Liver (tissue), 9 donors: ENCODE results near the gene ACTR1A. TPM values are rescaled to one million over a fixed set of nuclear protein-coding genes. Genes with fewer than 3 reads are reported as not detected.

Source experiments
- DNase-seq: peaks from one replicate; pipeline ENCODE4 v3.0.0-alpha.2; 2017; ENCODE audit warnings: low spot score
- H3K27ac ChIP-seq, 2 donors: one replicate each; pipeline ENCODE4 v1.7.0; 2013; ENCODE audit warnings: inconsistent platforms in 2 of 2, low read length in 2 of 2, control low read depth in 1 of 2, low read depth in 1 of 2, mild to moderate bottlenecking in 1 of 2
- H3K27me3 ChIP-seq, 4 donors: one replicate each; pipeline versions ENCODE4 v1.6.1 to v1.7.0; 2013; ENCODE audit warnings: low read length in 3 of 4, inconsistent platforms in 1 of 4, mild to moderate bottlenecking in 1 of 4, moderate library complexity in 1 of 4; ENCODE audit not compliant: control insufficient read depth in 4 of 4, insufficient read depth in 4 of 4
- H3K36me3 ChIP-seq, 4 donors: one replicate each; pipeline versions ENCODE4 v1.6.1 to v1.7.0; 2013; ENCODE audit warnings: low read length in 3 of 4, mild to moderate bottlenecking in 3 of 4, low read depth in 1 of 4, moderate library complexity in 1 of 4; ENCODE audit not compliant: control insufficient read depth in 4 of 4, insufficient read depth in 3 of 4
- H3K4me1 ChIP-seq, 4 donors: one replicate each; pipeline versions ENCODE4 v1.6.1 to v1.7.0; 2013; ENCODE audit warnings: low read length in 3 of 4, mild to moderate bottlenecking in 3 of 4, moderate library complexity in 1 of 4; ENCODE audit not compliant: control insufficient read depth in 4 of 4, insufficient read depth in 4 of 4
- H3K4me3 ChIP-seq, 3 donors: one replicate each; pipeline versions ENCODE4 v1.6.1 to v1.7.0; 2013; ENCODE audit warnings: low read length in 3 of 3, control low read depth in 1 of 3, low read depth in 1 of 3, mild to moderate bottlenecking in 1 of 3
- H3K9ac ChIP-seq, 2 donors: one replicate each; pipeline ENCODE4 v1.7.0; 2013; ENCODE audit warnings: low read length in 2 of 2, mild to moderate bottlenecking in 2 of 2, moderate library complexity in 2 of 2, control low read depth in 1 of 2, low read depth in 1 of 2
- H3K9me3 ChIP-seq, 4 donors: one replicate each; pipeline versions ENCODE4 v1.6.1 to v1.7.0; 2013; ENCODE audit warnings: low read length in 3 of 4; ENCODE audit not compliant: control insufficient read depth in 4 of 4
- EGR1 ChIP-seq, 2 donors: IDR thresholded peaks; 2 replicates each; pipeline ENCODE4 v1.6.1; 2016 to 2018; ENCODE audit warnings: antibody characterized with exemption in 2 of 2, low read depth in 2 of 2
- FOXA2 ChIP-seq: IDR thresholded peaks from 2 replicates; pipeline ENCODE4 v1.6.1; 2016; ENCODE audit warnings: antibody characterized with exemption
- GABPA ChIP-seq, 2 donors: IDR thresholded peaks in 1 of 2; conservative IDR thresholded peaks in 1 of 2; 2 replicates each; pipeline ENCODE4 v1.6.1; 2016; ENCODE audit warnings: antibody characterized with exemption in 2 of 2, mild to moderate bottlenecking in 1 of 2, moderate library complexity in 1 of 2
- HNF4G ChIP-seq: IDR thresholded peaks from 2 replicates; pipeline ENCODE4 v1.6.1; 2016; ENCODE audit warnings: antibody characterized with exemption
- JUND ChIP-seq, 2 donors: IDR thresholded peaks; 2 replicates each; pipeline ENCODE4 v1.6.1; 2016; ENCODE audit warnings: antibody characterized with exemption in 2 of 2
- NR2F2 ChIP-seq: IDR thresholded peaks from 2 replicates; pipeline ENCODE4 v1.6.1; 2016; ENCODE audit warnings: antibody characterized with exemption
- RAD21 ChIP-seq, 2 donors: IDR thresholded peaks; 2 replicates each; pipeline ENCODE4 v1.6.1; 2016; ENCODE audit warnings: antibody characterized with exemption in 2 of 2, mild to moderate bottlenecking in 2 of 2
- RXRA ChIP-seq, 2 donors: IDR thresholded peaks; 2 replicates each; pipeline ENCODE4 v1.6.1; 2017 to 2018; ENCODE audit warnings: antibody characterized with exemption in 2 of 2, mild to moderate bottlenecking in 1 of 2
- SP1 ChIP-seq: IDR thresholded peaks from 2 replicates; pipeline ENCODE4 v1.6.1; 2018; ENCODE audit warnings: antibody characterized with exemption, mild to moderate bottlenecking
- TAF1 ChIP-seq: conservative IDR thresholded peaks from 2 replicates; pipeline ENCODE4 v1.6.1; 2016; ENCODE audit warnings: antibody characterized with exemption, mild to moderate bottlenecking
- YY1 ChIP-seq: IDR thresholded peaks from 2 replicates; pipeline ENCODE4 v1.6.1; 2016; ENCODE audit warnings: antibody characterized with exemption, mild to moderate bottlenecking
- WGBS: extraction: QIAGEN DNeasy Blood & Tissue Kit; methylation state at CpG from one replicate; pipeline ENCODE4 v1.1.7; 2013; 5-methylcytosine and 5-hydroxymethylcytosine counted together
- polyA plus RNA-seq, 2 donors: library from polyadenylated mRNA; stranded (reverse) in 1 of 2; unstranded in 1 of 2; fragments of 200-250 nt in 1 of 2; fragments of >200 nt in 1 of 2; fragmentation: Nextera tagmentation in 1 of 2; extraction: Ambion mirVana in 1 of 2; gene quantifications; one replicate each; pipeline versions ENCODE4 v1.2.1 to v1.2.3, GENCODE V29; 2013 to 2015
- total RNA-seq, 2 donors: library from RNA; depleted of rRNA; stranded (reverse); fragments of >200 nt; gene quantifications; one replicate each; pipeline ENCODE4 v1.2.3, GENCODE V29; 2014
- TF ChIP-seq, protein P1 (sequence below): IDR thresholded peaks from 2 replicates; pipeline ENCODE4 v1.6.1; 2016; ENCODE audit warnings: antibody characterized with exemption
- TF ChIP-seq, protein P2 (sequence below): fragments of 150-350 bp; IDR thresholded peaks from 2 replicates; pipeline ENCODE4 v1.5.1; 2017; ENCODE audit warnings: improper control_type of control experiment, low read depth, low read length; ENCODE audit not compliant: missing input control
- TF ChIP-seq, protein P3 (sequence below): IDR thresholded peaks from 2 replicates; pipeline ENCODE4 v1.6.1; 2016; ENCODE audit warnings: antibody characterized with exemption
- TF ChIP-seq, protein P4 (sequence below): IDR thresholded peaks from 2 replicates; pipeline ENCODE4 v1.6.1; 2016; ENCODE audit warnings: antibody characterized with exemption
- TF ChIP-seq, protein P5 (sequence below): IDR thresholded peaks from 2 replicates; pipeline ENCODE4 v1.6.1; 2016; ENCODE audit warnings: antibody characterized with exemption, mild to moderate bottlenecking
- donor health status: healthy.
- donor health status: healthy.
- donor health status: healthy.
- donor health status: healthy.
- donor health status: healthy.

Gene ACTR1A
- total and polyA plus RNA-seq, 4 donors = 24.5 to 51.9 (median 35.3) TPM

DNA sequence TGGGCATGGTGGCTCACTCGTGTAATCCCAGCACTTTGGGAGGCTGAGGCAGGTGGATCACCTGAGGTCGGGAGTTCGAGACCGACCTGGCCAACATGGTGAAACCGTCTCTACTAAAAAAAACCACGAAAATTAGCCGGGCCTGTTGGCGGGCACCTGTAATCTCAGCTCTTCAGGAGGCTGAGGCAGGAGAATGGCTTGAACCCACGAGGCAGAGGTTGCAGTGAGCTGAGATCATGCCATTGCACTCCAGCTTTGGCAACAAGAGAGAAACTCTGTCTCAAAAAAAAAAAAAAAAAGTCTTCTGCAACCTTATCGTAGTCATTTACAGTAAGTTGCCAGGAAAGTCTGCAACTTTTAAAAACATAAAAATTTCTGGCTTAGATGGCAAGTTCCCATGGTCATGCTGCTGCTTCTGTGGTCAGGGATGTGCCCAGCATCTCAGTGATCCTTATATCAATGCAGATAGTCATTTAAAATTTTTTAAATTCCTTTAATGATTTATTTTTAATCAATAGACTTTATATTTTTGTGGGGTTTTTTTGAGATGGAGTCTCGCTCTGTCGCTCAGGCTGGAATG lies 16.8 kb upstream of the ACTR1A start:
- Histone ChIP-seq H3K4me1 (peaks cover 0 to 6% (median 2%) of the 10 kb centered on the region in 4 donors), H3K27me3 (no peaks in the 10 kb centered on the region), H3K9ac (no peak overlapping the region), H3K9me3 (no peaks in the 10 kb centered on the region), H3K36me3 (peaks cover 0 to 6% (median under 1%) of the 10 kb centered on the region in 4 donors), H3K27ac (no peak overlapping the region), H3K4me3 (no peak overlapping the region)
- TF ChIP-seq NR2F2 (no peak), RAD21 (IDR thresholded peaks at IDR 0.05) (no peak)
- TF ChIP-seq, protein P1, sequence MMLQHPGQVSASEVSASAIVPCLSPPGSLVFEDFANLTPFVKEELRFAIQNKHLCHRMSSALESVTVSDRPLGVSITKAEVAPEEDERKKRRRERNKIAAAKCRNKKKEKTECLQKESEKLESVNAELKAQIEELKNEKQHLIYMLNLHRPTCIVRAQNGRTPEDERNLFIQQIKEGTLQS = no peak
- 96% methylated on average over 12 of the region's 12 CpGs for WGBS
- no peak for DNase-seq

DNA sequence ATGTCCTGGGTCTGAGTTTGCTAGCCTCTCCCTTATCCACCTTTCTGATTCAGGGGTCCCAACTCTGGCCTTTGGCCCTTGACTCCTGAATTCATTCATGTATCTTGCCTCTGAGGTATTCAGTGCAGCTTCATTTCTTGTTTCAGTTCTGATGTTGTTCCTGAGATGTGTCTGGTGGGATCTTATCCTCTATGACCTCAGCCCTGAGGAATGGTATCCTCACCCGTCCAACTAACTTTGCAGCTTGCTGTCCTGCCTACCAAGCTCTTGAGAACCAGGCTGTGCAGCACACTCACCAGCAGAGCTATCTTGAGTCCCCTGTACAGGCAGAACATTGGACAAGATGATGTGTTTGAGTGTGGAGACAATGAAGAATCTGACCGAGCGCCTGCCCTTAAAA lies 15.0 kb upstream of the ACTR1A start:
- Histone ChIP-seq H3K27ac (no peak overlapping the region), H3K36me3 (peaks cover 0 to 4% (median 3%) of the 10 kb centered on the region in 4 donors), H3K4me1 (peaks cover 0 to 6% (median 3%) of the 10 kb centered on the region in 4 donors), H3K9me3 (no peaks in the 10 kb centered on the region), H3K4me3 (no peak overlapping the region), H3K27me3 (no peaks in the 10 kb centered on the region), H3K9ac (no peak overlapping the region)
- WGBS = 95% methylated on average over 3 of the region's 3 CpGs
- no peak for TF ChIP-seq HNF4G
- TF ChIP-seq RAD21 (IDR thresholded peaks at IDR 0.05) = no peak
- no peak for TF ChIP-seq JUND (IDR thresholded peaks at IDR 0.05)
- TF ChIP-seq, protein P1 = no peak
- TF ChIP-seq YY1 = no peak
- TF ChIP-seq, protein P2, sequence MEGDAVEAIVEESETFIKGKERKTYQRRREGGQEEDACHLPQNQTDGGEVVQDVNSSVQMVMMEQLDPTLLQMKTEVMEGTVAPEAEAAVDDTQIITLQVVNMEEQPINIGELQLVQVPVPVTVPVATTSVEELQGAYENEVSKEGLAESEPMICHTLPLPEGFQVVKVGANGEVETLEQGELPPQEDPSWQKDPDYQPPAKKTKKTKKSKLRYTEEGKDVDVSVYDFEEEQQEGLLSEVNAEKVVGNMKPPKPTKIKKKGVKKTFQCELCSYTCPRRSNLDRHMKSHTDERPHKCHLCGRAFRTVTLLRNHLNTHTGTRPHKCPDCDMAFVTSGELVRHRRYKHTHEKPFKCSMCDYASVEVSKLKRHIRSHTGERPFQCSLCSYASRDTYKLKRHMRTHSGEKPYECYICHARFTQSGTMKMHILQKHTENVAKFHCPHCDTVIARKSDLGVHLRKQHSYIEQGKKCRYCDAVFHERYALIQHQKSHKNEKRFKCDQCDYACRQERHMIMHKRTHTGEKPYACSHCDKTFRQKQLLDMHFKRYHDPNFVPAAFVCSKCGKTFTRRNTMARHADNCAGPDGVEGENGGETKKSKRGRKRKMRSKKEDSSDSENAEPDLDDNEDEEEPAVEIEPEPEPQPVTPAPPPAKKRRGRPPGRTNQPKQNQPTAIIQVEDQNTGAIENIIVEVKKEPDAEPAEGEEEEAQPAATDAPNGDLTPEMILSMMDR = no peak
- TF ChIP-seq, protein P3, sequence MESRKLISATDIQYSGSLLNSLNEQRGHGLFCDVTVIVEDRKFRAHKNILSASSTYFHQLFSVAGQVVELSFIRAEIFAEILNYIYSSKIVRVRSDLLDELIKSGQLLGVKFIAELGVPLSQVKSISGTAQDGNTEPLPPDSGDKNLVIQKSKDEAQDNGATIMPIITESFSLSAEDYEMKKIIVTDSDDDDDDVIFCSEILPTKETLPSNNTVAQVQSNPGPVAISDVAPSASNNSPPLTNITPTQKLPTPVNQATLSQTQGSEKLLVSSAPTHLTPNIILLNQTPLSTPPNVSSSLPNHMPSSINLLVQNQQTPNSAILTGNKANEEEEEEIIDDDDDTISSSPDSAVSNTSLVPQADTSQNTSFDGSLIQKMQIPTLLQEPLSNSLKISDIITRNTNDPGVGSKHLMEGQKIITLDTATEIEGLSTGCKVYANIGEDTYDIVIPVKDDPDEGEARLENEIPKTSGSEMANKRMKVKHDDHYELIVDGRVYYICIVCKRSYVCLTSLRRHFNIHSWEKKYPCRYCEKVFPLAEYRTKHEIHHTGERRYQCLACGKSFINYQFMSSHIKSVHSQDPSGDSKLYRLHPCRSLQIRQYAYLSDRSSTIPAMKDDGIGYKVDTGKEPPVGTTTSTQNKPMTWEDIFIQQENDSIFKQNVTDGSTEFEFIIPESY = no peak
- no peak for TF ChIP-seq SP1
- no peak for TF ChIP-seq EGR1 (IDR thresholded peaks at IDR 0.05; ENCODE audit: low read depth in 2 of 2)
- TF ChIP-seq FOXA2 = no peak
- TF ChIP-seq, protein P4, sequence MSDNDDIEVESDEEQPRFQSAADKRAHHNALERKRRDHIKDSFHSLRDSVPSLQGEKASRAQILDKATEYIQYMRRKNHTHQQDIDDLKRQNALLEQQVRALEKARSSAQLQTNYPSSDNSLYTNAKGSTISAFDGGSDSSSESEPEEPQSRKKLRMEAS = no peak
- TF ChIP-seq TAF1 = no peak
- no peak for DNase-seq

DNA sequence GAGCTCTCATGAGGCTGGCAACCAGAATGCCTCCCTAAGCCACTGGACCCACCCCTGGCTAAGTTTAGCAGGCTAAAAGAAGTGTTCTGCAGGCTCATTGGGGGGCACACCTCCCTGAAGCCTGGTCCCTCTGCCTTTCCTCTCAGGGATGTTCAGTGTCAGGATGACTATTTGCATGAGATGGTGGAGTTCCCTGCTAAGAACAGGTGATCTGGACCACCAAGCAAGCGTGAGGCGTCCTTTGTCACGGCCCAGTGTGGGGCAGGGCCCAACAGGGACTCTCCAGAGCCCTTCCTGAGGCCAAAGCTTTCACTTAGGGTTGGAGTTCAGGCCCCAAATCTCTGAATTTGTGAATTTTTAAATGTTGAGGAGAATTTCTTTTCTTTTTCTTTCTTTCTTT lies 13.2 kb upstream of the ACTR1A start:
- H3K36me3 ChIP-seq = peaks cover 0 to 4% (median 3%) of the 10 kb centered on the region in 4 donors
- DNase-seq = no peak
- 97% methylated on average over 3 of the region's 3 CpGs for whole genome bisulfite sequencing
- no peak overlapping the region for H3K27ac ChIP-seq
- H3K9ac ChIP-seq = no peak overlapping the region
- TF ChIP-seq HNF4G (no peak), EGR1 (IDR thresholded peaks at IDR 0.05; ENCODE audit: low read depth in 2 of 2) (no peak), GABPA (IDR thresholded peaks at IDR 0.05 in 1 of 2, conservative IDR thresholded peaks at IDR 0.05 in 1 of 2) (no peak), RXRA (IDR thresholded peaks at IDR 0.05) (no peak), SP1 (no peak), TAF1 (no peak)
- TF ChIP-seq, protein P3 = no peak
- TF ChIP-seq, protein P5, sequence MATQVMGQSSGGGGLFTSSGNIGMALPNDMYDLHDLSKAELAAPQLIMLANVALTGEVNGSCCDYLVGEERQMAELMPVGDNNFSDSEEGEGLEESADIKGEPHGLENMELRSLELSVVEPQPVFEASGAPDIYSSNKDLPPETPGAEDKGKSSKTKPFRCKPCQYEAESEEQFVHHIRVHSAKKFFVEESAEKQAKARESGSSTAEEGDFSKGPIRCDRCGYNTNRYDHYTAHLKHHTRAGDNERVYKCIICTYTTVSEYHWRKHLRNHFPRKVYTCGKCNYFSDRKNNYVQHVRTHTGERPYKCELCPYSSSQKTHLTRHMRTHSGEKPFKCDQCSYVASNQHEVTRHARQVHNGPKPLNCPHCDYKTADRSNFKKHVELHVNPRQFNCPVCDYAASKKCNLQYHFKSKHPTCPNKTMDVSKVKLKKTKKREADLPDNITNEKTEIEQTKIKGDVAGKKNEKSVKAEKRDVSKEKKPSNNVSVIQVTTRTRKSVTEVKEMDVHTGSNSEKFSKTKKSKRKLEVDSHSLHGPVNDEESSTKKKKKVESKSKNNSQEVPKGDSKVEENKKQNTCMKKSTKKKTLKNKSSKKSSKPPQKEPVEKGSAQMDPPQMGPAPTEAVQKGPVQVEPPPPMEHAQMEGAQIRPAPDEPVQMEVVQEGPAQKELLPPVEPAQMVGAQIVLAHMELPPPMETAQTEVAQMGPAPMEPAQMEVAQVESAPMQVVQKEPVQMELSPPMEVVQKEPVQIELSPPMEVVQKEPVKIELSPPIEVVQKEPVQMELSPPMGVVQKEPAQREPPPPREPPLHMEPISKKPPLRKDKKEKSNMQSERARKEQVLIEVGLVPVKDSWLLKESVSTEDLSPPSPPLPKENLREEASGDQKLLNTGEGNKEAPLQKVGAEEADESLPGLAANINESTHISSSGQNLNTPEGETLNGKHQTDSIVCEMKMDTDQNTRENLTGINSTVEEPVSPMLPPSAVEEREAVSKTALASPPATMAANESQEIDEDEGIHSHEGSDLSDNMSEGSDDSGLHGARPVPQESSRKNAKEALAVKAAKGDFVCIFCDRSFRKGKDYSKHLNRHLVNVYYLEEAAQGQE = no peak
- H3K4me3 ChIP-seq = no peak overlapping the region
- H3K4me1 ChIP-seq = peaks cover 4 to 16% (median 11%) of the 10 kb centered on the region in 4 donors
- H3K27me3 ChIP-seq = no peaks in the 10 kb centered on the region
- H3K9me3 ChIP-seq = no peaks in the 10 kb centered on the region
